K562 (cell line): ENCODE results near the gene COL6A2. TPM values are rescaled to one million over a fixed set of nuclear protein-coding genes. Genes with fewer than 3 reads are reported as not detected.

ENCODE experiments used
- ATAC-seq: fragments of 200-7000 bp; cut with Tn5 transposase; 3 replicates; pipeline ENCODE4 v1.9.1; 2020; ENCODE audit warnings: moderate library complexity
- BruUV-seq: library from RNA; stranded (reverse); fragments of 400-500 nt; replicated peaks from 2 replicates; lab custom pipeline; 2021; lab: Mats Ljungman, UMichigan
- CTCF ChIA-PET: fragments of 300-600 bp; formaldehyde crosslinking; extraction: SDS; loops from one replicate; lab custom pipeline; 2021; ENCODE audit warnings: low intra/inter-chr PET ratio; lab: Yijun Ruan, JAX
- POLR2A ChIA-PET: fragments of 300-600, 350-650 bp; sonication (Branson Sonifier 250); formaldehyde crosslinking; extraction: SDS; loops from one replicate; lab custom pipeline; 2021; ENCODE audit warnings: antibody characterized with exemption, inconsistent platforms; lab: Yijun Ruan, JAX
- DNase-seq, 4 experiments: peaks; one replicate each; pipeline versions ENCODE4 v3.0.0 to v3.0.0-alpha.2; 2011 to 2018; ENCODE audit warnings: low spot score in 3 of 4, mixed read lengths in 3 of 4; ENCODE audit errors: extremely low read depth in 1 of 4
- FAIRE-seq: peaks from 2 replicates; lab custom pipeline; 2011; peaks lifted over from hg19 to GRCh38; lab: Jason Lieb, UNC
- H2AFZ ChIP-seq: 2 replicates; pipeline ENCODE4 v1.6.0; 2011; ENCODE audit warnings: low read depth, low read length, control low read depth, inconsistent platforms
- H3K27ac ChIP-seq: fragments of 200-600 bp; 3 replicates; pipeline ENCODE4 v1.8.0; 2011; ENCODE audit warnings: low read depth, mild to moderate bottlenecking, control low read depth, inconsistent platforms, low read length, moderate library complexity, mixed read lengths; ENCODE audit errors: extremely low read depth
- H3K27me3 ChIP-seq, 2 experiments: fragments of 300-600 bp in 1 of 2; 2 replicates in 1 of 2; 3 replicates in 1 of 2; pipeline versions ENCODE4 v1.6.0 to v1.8.0; 2011; ENCODE audit warnings: inconsistent platforms in 2 of 2, low read length in 2 of 2, mild to moderate bottlenecking in 1 of 2, mixed read lengths in 1 of 2, moderate library complexity in 1 of 2; ENCODE audit not compliant: control insufficient read depth in 2 of 2, insufficient read depth in 2 of 2
- H3K36me3 ChIP-seq: fragments of 300-600 bp; 3 replicates; pipeline ENCODE4 v1.8.0; 2011; ENCODE audit warnings: mild to moderate bottlenecking, low read length, inconsistent platforms; ENCODE audit not compliant: control insufficient read depth, insufficient read depth
- H3K4me1 ChIP-seq, 2 experiments: fragments of 200-600 bp in 1 of 2; replicated peaks in 1 of 2; 2 replicates in 1 of 2; 3 replicates in 1 of 2; pipeline versions ENCODE4 v1.5.1 to v1.8.0; 2011; ENCODE audit warnings: inconsistent platforms in 2 of 2, low read length in 2 of 2, mild to moderate bottlenecking in 1 of 2, mixed read lengths in 1 of 2, moderate library complexity in 1 of 2; ENCODE audit not compliant: control insufficient read depth in 2 of 2, insufficient read depth in 2 of 2
- H3K4me2 ChIP-seq: 2 replicates; pipeline ENCODE4 v1.6.1; 2011; ENCODE audit warnings: low read length, control low read depth, inconsistent platforms, mixed read lengths; ENCODE audit not compliant: insufficient read depth
- H3K4me3 ChIP-seq: fragments of 200-600 bp; sonication (generic), shearing (Covaris generic); 2 replicates; pipeline ENCODE4 v1.5.1; 2016; ENCODE audit warnings: control low read depth, inconsistent platforms
- H3K79me2 ChIP-seq: fragments of 200-600 bp; 3 replicates; pipeline ENCODE4 v1.8.0; 2011; ENCODE audit warnings: low read length, inconsistent platforms; ENCODE audit not compliant: control insufficient read depth, insufficient read depth
- H3K9ac ChIP-seq, 2 experiments: 2 replicates each; pipeline versions ENCODE4 v1.6.0 to v1.6.1; 2011; ENCODE audit warnings: low read depth in 2 of 2, low read length in 2 of 2, control low read depth in 1 of 2, inconsistent platforms in 1 of 2, mild to moderate bottlenecking in 1 of 2, mixed read lengths in 1 of 2; ENCODE audit not compliant: insufficient read depth in 1 of 2
- H3K9me1 ChIP-seq: one replicate; pipeline ENCODE4 v1.6.0; 2011; ENCODE audit warnings: inconsistent platforms, mild to moderate bottlenecking, low read length, moderate library complexity; ENCODE audit not compliant: control insufficient read depth, insufficient read depth
- H3K9me3 ChIP-seq: replicated peaks from 2 replicates; pipeline ENCODE4 v1.5.1; 2011; ENCODE audit warnings: low read depth, low read length, inconsistent platforms; ENCODE audit not compliant: control insufficient read depth, insufficient read depth
- H4K20me1 ChIP-seq: replicated peaks from 2 replicates; pipeline ENCODE4 v1.6.1; 2011; ENCODE audit warnings: low read length, inconsistent platforms, mixed read lengths; ENCODE audit not compliant: control insufficient read depth, insufficient read depth
- IRF2 ChIP-seq: sonication (generic); formaldehyde crosslinking; IDR thresholded peaks from 2 replicates; pipeline ENCODE4 v1.8.1; 2022; ENCODE audit warnings: mild to moderate bottlenecking, missing genetic modification reagents
- KDM5B ChIP-seq: fragments of 200-600 bp; sonication (generic); IDR thresholded peaks from 2 replicates; pipeline ENCODE4 v1.6.1; 2012; ENCODE audit warnings: low read depth, mild to moderate bottlenecking, moderate library complexity, low read length, control low read depth, inconsistent platforms; ENCODE audit not compliant: insufficient replicate concordance
- MED1 ChIP-seq: sonication (generic); formaldehyde crosslinking; IDR thresholded peaks from 2 replicates; pipeline ENCODE4 v1.8.1; 2023; ENCODE audit warnings: missing genetic modification reagents, borderline replicate concordance
- MEF2A ChIP-seq: IDR thresholded peaks from 2 replicates; pipeline ENCODE4 v1.6.1; 2011; ENCODE audit warnings: low read depth, mild to moderate bottlenecking, low read length, moderate library complexity; ENCODE audit not compliant: control insufficient read depth
- MYC ChIP-seq, 2 experiments: fragments of 250-450 bp in 1 of 2; sonication (Bioruptor Pico) in 1 of 2; IDR thresholded peaks; 2 replicates each; pipeline versions ENCODE4 v1.5.1 to v1.6.1; 2012 to 2021; ENCODE audit warnings: low read depth in 2 of 2, borderline replicate concordance in 1 of 2, improper control_type of control experiment in 1 of 2, low read length in 1 of 2, mild to moderate bottlenecking in 1 of 2, moderate library complexity in 1 of 2
- NR3C1 ChIP-seq: sonication (generic); formaldehyde crosslinking; IDR thresholded peaks from 2 replicates; pipeline ENCODE4 v1.8.1; 2022; ENCODE audit warnings: missing genetic modification reagents
- PURB ChIP-seq: sonication (generic); formaldehyde crosslinking; IDR thresholded peaks from 2 replicates; pipeline ENCODE4 v1.9.0; 2021; ENCODE audit warnings: low read depth, mild to moderate bottlenecking, missing genetic modification reagents
- TEAD1 ChIP-seq, 2 experiments: fragments of 450-650 bp in 1 of 2; sonication (generic) in 1 of 2; formaldehyde crosslinking; IDR thresholded peaks; 2 replicates each; pipeline versions ENCODE4 v1.4.0 to v1.8.0; 2020 to 2022; ENCODE audit warnings: mild to moderate bottlenecking in 2 of 2, missing genetic modification reagents in 1 of 2
- THRAP3 ChIP-seq: fragments of 450-650 bp; IDR thresholded peaks from 2 replicates; pipeline ENCODE4 v1.6.1; 2016; ENCODE audit warnings: mild to moderate bottlenecking, inconsistent platforms, borderline replicate concordance
- ZBTB33 ChIP-seq: sonication (generic); formaldehyde crosslinking; IDR thresholded peaks from 2 replicates; pipeline ENCODE4 v1.8.1; 2023; ENCODE audit warnings: mild to moderate bottlenecking, missing genetic modification reagents
- WGBS: fragments of 100-300 bp; shearing (Covaris generic); methylation state at CpG from one replicate; pipeline ENCODE4 v1.1.6; 2016; ENCODE audit warnings: low coverage, mixed read lengths; ENCODE audit not compliant: insufficient coverage; ENCODE audit errors: missing lambda C conversion rate; 5-methylcytosine and 5-hydroxymethylcytosine counted together
- in situ Hi-C: fragments of 300-500 bp; cut with MboI; formaldehyde crosslinking; loops from 4 replicates; pipeline ENCODE4 v1.15.0; 2018; ENCODE audit warnings: inconsistent platforms, mixed read lengths
- intact Hi-C: fragments of 100-400 bp; cut with micrococcal nuclease; formaldehyde crosslinking; loops from 2 replicates; pipeline ENCODE4 v1.14.2; 2022
- polyA plus RNA-seq, 8 experiments: library from polyadenylated mRNA; depleted of rRNA in 4 of 8; stranded (reverse) in 5 of 8; unstranded in 3 of 8; fragments of >200 nt; fragmentation: Nextera tagmentation in 2 of 8; fragmentation: Illumina TruSeq in 1 of 8; extraction: Ambion mirVana in 2 of 8; extraction: Trizol in 1 of 8; gene quantifications; 2 replicates each; pipeline versions ENCODE4 v1.2.1 to v1.2.3, GENCODE V29; 2011 to 2014; ENCODE audit warnings: inconsistent platforms in 1 of 8, missing spikeins in 1 of 8
- total RNA-seq, 7 experiments: library from RNA; depleted of rRNA in 6 of 7; stranded (reverse); fragments of >200 nt in 6 of 7; fragmentation: Illumina TruSeq in 2 of 7; extraction: Trizol in 2 of 7; gene quantifications; 2 replicates each; pipeline versions ENCODE4 v1.2.1 to v1.2.3, GENCODE V29; 2011 to 2021; ENCODE audit warnings: low replicate concordance in 1 of 7
- TF ChIP-seq, protein P1 (sequence below): fragments of 450-650 bp; IDR thresholded peaks from 2 replicates; pipeline ENCODE4 v1.6.1; 2016; ENCODE audit warnings: low read depth, mild to moderate bottlenecking, moderate library complexity

Gene COL6A2
- total and polyA plus RNA-seq, 9 of the 15 experiments (the other 6 are each of a cell fraction or from before 2014, with no cell fraction given), result 0.07 to 1.1 (median 0.24) TPM; not detected in 3

DNA sequence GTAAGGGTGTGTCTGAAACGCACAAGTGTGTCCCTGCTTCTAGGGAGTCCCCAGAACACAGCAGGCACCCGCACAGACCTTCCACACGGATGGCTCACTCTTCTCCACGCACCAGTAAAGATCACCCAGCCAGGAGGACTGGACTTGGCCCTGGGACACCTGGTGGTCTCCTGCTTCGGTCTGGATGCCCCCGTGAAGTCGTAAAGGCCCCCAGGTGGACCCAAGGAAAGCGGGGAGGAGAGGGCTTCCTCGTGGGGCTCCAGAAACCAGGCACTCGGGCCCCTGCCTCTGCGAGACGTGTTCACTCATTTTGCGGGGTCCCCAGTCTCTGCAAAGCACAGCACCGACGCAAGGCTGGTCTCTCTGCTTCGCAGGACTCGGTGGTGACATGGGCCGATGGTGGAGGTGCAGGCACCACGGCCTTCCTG, 20.2 kb upstream of the COL6A2 start:
- in situ Hi-C loops, result no loop called here
- H3K9me3 ChIP-seq, result no peaks in the 10 kb centered on the region
- no peak overlapping the region for H3K27ac ChIP-seq
- no TSS peak for BruUV-seq
- H3K4me1 ChIP-seq, result peaks cover 0 to 21% of the 10 kb centered on the region in 2 experiments; a peak in 1 of 5 replicates
- no peak for DNase-seq
- no peak overlapping the region for H3K4me3 ChIP-seq
- 2% methylated on average over 19 of the region's 19 CpGs for WGBS
- ChIA-PET POLR2A (no interaction called here), CTCF (no interaction called here)
- peaks cover 43 to 55% of the 10 kb centered on the region in 2 experiments; a peak in 4 of 5 replicates for H3K27me3 ChIP-seq
- no peak overlapping the region for H3K4me2 ChIP-seq
- H3K79me2 ChIP-seq, result no peaks in the 10 kb centered on the region
- peaks cover 17% of the 10 kb centered on the region; the same call in 1 of the 2 replicates for H4K20me1 ChIP-seq
- ATAC-seq, result no peak
- no peak overlapping the region for H3K9ac ChIP-seq
- FAIRE-seq, result no peak
- intact Hi-C loops, result no loop called here
- H3K36me3 ChIP-seq, result no peaks in the 10 kb centered on the region
- H2AFZ ChIP-seq, result no peak overlapping the region
- no peak for TF ChIP-seq KDM5B
- H3K9me1 ChIP-seq, result no peaks in the 10 kb centered on the region

DNA sequence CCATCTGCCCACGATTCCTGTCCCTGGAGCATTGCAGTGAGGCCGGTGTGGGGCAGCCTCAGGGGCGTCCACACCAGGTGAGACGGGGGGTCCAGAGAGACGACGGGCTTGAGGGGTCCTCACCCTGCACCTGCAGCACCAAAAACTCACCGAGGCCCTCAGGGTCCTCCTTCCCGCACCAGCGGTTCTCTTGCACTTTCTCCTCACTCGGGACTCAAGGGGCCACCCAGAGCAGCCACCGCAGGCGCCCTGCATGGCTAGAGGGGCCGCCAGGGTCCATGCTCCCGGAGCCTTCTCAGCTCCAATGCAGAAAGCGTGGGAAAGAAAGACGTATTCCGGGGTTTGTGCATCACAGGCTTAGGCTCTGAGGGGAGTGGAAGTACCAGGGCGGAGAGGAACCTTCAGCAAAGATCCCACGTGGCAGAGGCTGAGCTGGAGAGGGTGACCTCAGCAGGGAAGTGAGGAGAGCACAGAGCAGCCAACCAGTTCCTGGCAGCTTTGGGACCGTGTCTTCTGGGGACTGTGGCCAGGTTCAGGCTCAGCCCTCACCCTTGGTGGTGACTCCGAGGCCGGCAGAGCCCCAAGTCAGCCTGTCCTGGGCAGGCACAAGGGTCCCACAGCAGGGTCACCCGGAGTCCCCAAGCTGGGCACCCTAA, 19.5 kb upstream of the COL6A2 start:
- CTCF ChIA-PET, result no interaction called here
- no peak for TF ChIP-seq MEF2A
- no peak for TF ChIP-seq THRAP3
- TF ChIP-seq PURB (CRISPR knock-in tag), result no peak
- TF ChIP-seq MYC (IDR thresholded peaks at IDR 0.05; ENCODE audit: low read depth, low read length), result no peak
- TF ChIP-seq MYC (CRISPR knock-in tag; IDR thresholded peaks at IDR 0.05; ENCODE audit: borderline replicate concordance, low read depth), result no peak
- TF ChIP-seq NR3C1 (CRISPR knock-in tag), result no peak
- TF ChIP-seq TEAD1 (CRISPR knock-in tag; IDR thresholded peaks at IDR 0.05), result no peak
- TF ChIP-seq MED1 (CRISPR knock-in tag), result no peak
- TF ChIP-seq, protein P1, sequence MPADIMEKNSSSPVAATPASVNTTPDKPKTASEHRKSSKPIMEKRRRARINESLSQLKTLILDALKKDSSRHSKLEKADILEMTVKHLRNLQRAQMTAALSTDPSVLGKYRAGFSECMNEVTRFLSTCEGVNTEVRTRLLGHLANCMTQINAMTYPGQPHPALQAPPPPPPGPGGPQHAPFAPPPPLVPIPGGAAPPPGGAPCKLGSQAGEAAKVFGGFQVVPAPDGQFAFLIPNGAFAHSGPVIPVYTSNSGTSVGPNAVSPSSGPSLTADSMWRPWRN, result no peak
- TF ChIP-seq ZBTB33, result no peak
- TF ChIP-seq IRF2 (CRISPR knock-in tag), result no peak

More for the DNA sequence above, 19.5 kb upstream of the COL6A2 start:
- Histone ChIP-seq H4K20me1 (peaks cover 17% of the 10 kb centered on the region; the same call in 1 of the 2 replicates), H3K4me2 (no peak overlapping the region), H3K79me2 (no peaks in the 10 kb centered on the region), H3K27me3 (peaks cover 49 to 62% of the 10 kb centered on the region in 2 experiments; a peak in 4 of 5 replicates), H3K9ac (no peak overlapping the region), H3K36me3 (no peaks in the 10 kb centered on the region), H2AFZ (no peak overlapping the region), H3K4me1 (peaks cover 0 to 28% of the 10 kb centered on the region in 2 experiments; a peak in 2 of 5 replicates), H3K4me3 (no peak overlapping the region), H3K9me3 (no peaks in the 10 kb centered on the region), H3K27ac (no peak overlapping the region), H3K9me1 (no peaks in the 10 kb centered on the region)
- ATAC-seq (peak; percentile 18; the same call in 1 of the 3 replicates), FAIRE-seq (no peak), DNase-seq (no peak)
- in situ Hi-C loops, result no loop called here
- intact Hi-C loops, result no loop called here
- WGBS, result under 1% methylated on average over 23 of the region's 23 CpGs
- POLR2A ChIA-PET, result interaction anchor here (0.9 kb wide), 1 partner anchor 65 kb away, joined by 3 read pairs; no protein-coding TSS in a partner anchor
- no TSS peak for BruUV-seq
